Measurements from ENCODE around the gene PTAR1.

PTAR1 gene

DNA sequence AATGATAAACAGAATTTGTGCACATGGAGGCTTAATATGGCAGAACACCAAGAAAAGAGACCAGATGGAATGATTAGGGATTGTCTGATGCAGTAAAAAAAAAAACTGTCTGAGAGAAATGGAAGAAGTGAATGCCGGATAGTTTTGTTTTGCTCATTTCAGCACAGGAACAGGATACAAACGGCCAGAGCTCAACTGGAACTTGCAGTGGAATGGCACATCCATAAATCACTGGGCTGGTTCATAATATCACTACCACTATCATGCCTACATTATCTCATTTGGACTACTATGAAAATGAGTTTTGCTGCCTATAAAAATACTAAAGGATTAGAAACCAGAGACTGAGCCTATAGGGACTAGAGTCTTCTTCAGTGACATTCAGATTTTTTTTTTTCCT lies 9.7 kb downstream of the PTAR1 start:
- ATAC-seq: no peak

DNA sequence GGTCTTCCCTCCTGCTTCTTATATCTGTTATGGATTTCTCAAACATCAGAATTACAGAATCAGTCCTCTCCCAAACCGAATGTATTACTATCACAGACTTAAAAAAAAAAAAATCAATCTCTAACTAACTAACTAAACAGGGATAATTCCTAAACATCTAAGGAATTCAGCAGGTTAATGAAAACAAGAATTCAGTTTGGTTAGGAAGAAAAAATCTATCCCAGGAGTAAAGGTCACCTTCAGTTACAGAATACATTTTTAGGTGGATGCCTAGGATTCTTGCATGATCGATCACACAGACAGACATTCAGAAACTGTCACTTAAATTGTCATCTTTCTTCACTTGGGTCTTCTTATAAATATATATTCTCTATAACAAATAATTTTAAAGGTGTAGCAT lies 11.5 kb downstream of the PTAR1 start:
- no peak for ATAC-seq

DNA sequence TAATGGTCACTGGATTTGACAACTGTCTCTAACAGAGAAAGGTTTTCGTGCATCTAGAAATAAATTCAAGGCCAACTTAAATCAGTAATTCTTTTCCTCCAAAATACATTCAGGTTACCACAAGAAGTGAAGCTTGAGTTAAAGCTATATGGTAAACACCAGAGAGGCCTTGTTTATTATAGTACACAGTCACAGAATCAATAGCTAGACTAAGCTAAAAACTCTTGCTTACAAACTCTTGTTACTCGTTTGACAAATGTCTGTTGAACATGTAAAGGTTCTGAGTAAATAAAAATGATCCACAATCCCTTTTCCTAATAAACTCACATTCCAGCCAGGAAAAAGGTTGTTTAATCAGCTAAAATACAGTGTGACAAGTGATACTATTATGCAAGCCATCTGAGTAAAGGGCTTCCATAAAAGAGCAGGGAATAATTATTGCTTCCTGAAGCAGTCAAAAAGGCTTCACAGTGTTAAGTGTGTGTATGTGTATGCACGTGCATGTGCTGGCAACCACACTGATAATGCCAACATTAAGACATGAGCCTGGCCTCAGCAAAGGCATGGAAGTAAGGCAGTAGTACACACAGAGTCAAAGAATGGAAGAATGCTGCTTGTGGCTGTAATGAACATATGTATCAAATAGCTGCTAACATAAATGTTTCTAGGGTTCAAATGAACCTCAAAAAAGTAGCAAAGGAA lies 12.8 kb downstream of the PTAR1 start:
- ATAC-seq: no peak

DNA sequence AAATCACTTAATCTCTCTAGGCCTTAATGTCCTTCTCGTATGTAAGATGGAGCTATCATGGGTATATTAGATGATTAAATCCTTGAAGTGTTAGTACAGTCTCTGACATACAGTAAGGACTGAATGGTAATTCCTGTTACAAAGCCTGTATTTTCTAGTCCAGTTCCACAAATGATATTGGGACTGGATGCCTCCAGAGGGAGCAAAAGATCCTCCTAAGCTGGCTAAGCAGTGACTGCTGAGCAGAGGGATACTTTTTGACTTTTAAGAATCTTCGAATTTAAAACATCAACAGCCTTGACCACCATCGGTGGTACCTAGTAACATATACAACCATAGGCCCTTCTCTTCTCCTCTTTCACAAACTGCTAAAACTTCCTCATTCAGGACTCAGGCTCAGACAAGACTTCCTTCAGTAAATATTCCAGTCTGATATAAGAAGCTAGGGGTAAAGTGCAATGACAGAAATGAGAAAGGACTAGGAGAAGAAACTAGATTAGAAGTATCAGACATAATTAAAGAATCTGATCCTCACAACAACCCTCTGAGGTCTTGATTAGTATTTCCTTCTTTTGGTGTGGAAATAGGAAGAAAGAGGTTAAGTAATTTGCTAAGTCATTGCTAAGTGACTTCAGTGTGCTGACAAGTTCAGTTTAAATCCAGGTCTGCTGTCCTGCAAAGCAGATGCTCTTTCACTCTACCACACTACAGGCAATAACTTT lies 13.9 kb downstream of the PTAR1 start:
- no peak for ATAC-seq

DNA sequence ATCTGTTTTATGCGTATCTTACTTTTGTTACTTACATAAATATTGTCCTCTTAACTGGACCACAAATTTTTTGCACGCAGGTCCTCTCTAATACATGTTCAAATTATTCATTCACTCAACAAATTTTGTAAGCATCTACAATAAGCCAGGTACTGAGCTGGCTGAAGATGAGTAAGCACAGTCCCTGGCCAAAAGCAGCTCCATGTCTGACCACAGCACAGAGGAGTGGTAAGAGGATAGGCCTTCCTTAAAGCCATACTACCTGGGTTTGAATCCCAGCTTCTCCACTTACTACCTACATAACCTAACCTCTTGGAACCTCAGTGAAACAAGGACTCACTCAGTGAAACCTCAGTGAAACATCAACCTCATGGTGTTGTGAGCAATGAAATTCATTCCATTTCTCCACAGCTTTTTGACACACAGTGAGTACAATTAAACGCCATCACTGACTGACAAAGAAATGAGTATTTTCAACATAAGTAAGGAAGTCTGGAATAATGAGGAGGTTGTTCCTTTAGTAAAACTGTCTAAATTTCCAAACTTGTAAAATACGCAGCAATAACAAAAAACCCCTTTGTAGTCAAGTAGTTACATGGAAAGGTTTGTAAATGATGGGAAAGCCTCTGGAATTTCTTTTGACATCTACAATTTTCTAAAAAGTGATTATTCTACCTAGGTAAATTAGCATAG lies 15.0 kb downstream of the PTAR1 start:
- no peak for ATAC-seq

DNA sequence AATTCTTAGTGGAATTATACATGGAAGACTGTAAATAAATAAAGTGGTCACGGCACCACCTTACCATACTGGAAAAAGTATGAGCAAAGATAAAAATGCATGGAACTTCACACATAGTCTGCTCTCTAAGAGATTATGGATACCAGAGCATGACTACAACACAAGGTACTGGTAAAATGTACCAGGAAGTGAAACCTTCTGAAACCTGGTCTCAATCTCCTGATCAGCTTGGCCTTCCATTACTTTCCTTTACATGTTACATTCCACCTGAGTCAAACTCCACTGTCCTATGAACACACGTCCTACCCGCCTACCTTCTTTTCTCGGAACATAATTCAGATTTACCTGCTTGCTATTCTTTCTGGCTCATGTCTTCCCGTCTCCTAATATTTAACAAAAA lies 15.9 kb downstream of the PTAR1 start:
- ATAC-seq: no peak

DNA sequence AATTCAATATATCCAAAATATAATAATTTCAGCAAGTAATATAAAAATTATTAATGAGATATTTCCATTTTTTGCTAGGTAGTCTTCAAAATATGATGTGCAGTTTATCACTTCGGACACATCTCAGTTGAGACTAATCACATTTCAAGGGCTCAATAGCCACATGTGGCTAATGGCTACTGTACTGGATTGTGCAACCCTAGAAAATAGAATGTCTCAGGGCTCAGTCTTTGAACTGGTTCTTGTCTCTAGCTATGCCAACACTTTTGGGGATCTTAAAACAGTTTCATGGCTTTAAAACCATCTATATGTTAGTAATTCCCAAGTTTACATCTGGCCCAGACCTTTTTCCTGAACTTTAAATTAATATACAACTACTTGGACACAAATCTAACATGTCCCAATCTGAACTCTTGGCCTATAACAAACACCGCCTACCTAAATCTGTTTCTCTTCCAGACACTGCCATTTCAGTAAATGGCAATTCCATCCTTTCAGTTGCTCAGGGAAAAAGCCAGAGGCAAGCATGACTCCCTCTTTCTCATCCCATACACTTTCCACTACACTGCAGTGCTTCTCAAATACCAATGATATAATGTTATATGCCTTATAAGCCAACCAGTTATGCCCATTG lies 18.8 kb downstream of the PTAR1 start:
- no peak for ATAC-seq

DNA sequence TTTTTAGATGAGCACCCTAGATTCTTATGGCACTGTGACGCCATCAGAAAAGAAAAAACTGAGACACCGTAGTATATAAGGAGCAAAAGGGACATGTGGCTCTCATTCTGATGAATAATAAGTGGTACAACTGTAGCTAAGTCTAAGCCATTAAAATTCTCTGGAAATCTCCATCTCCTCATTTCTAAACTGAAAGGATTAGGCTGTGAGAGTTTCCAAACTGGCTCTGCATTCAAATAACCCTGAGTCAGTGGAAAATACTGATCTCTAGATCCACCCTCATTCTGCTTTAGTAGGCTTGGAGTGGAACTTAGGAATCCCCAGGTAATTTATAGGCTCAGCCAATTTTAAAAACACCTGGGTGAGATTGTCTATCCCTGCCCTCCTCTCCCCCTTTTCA lies 28.5 kb downstream of the PTAR1 start:
- ATAC-seq: no peak

DNA sequence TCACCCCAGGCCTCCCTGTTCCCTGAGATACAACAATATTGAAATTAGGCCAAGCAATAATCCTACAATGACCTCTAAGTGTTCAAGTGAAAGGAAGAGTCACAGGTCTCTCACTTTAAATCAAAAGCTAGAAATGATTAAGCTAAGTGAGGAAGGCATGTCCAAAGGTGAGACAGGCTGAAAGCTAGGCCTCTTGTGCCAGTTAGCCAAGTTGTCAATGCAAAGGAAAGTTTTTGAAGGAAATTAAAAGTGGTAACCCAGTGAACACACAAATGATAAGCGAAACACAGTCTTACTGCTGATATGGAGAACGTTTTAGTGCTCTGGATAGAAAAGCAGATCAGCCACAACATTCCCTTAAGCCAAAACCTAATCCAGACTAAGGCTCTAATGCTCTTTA lies 39.8 kb downstream of the PTAR1 start:
- ATAC-seq: no peak

DNA sequence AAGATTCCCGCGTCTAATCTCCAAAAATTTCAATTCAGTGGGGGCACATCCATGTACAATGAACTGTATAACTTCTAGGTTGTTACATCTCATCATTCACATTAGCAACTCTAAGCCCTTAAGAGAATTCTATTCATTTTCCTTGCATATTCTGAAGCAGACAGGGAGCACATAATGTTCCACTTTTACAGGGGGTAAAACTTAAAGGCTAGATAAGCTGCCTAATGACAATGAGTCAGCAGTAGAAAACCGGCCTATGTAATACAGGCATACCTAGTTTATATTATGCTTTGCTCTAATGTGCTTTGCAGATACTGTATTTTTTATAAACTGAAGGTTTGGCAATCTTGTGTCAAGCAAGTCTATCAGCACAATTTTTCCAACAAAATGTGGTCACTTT lies 40.4 kb downstream of the PTAR1 start:
- ATAC-seq: no peak

DNA sequence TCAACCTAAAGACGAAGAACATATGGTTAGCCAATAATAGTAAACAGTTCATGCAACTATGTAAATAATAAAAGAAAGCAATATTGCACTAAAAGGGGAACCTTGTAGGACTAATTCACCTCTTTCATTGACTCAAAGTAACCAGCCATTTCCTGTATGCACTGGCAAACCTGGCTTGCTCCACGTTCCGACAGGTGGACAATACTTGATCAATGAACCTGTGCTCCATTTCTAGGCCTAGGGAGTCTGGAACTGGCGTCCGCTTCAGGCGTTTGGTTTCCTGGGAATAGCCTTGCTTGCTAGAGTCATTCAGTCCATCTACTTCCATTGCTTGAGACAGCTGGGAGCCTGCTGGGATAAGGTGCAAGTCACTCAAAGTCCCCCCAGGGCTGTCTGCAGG lies 41.6 kb downstream of the PTAR1 start:
- ATAC-seq: no peak

DNA sequence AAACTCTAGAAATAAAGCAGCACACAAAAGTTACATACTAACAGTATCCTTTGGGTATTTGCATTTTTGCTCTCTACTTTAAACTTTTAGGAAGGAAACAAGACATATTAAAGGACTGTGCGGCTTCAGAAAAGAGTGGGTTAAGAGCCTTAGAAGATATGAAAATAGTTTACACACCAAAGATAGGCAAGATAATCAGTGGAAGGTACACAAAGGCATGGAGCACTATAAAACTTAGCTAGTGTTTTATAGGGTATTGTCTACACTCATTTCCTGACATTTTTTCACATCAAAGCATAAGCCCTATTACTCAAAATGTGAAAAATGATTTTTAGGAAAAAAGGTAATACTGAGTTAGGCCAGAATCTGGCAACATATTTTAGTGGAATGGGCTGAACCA lies 44.0 kb downstream of the PTAR1 start:
- no peak for ATAC-seq

DNA sequence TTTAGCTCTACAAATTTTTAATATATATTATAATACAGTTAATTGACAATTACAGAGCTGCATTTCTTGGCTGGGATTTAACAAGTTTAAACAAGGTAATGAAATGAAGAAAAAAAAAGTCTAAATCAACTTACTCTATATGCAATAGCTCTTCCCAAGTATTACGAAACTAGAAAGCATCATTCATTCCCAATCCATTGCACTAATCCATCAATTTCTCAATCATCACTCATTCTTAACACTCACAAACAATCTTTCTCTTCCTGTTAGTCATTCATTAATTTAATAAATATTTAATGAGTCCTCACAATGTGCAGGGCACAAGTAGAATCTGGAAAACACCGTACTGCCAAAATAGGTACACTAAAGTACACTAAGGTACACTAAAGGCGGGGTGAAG lies 44.7 kb downstream of the PTAR1 start:
- ATAC-seq: no peak

DNA sequence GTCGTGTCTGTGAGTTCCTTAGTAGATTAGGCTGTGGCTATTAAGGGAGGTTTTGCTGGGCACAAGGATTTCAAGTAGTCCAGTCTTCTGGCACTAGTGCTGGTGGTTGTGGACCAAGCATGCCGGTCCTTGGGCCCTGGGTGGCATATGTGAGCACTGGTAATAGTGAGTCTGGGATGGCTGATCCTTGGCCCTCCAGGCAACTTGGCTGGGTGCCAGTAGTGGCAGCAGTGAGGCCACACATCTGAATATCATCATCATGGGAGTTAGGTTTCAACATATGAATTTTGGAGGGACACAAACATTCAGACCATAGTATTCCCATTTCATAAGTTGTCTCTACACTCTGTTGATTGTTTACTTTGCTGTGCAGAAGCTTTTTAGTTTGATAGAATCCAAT lies 62.3 kb downstream of the PTAR1 start:
- ATAC-seq: no peak

DNA sequence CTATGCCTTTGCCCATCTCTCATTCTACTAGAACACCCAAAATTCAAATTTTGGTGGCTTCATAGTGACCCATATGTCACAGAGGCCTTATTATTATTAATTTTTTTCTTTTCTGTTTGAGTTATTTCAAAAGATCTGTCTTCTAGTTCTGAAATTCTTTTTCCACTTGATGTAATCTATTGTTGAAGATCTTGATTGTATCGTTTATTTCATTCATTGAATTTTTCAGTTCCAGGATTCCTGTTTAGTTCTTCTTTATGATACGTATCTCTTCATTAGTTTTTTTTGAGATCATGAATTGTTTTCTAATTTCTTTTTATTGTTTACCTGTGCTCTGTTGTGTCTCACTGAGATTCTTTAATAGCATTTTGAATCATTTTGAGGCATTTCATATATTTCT lies 63.0 kb downstream of the PTAR1 start:
- ATAC-seq: no peak

DNA sequence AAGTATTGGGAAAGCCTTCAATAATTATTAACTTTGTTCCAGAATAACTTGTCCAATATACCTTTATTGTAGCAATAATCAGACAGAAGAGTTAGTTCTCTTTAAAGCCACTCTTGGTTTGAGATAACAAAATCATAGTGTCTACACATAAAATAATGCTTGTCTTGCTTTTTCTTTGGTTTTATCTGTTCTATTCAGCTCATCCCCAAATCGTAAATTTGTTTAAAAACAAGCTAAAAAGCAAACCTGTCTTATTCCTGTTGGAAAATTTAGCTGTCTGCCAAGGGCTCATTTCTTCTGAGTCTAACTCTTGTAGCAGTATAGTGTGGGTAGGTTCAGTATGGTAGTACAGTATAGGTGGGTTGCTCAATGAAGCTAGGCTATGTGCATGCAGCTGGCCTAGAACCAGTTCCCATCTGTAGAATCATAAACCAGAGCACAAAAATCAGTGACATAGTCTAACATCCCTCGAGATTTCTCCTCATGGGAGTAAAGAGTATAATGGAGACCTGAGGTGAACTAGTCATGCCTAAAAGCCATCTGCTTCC lies 69.7 kb downstream of the PTAR1 start:
- ATAC-seq: no peak

DNA sequence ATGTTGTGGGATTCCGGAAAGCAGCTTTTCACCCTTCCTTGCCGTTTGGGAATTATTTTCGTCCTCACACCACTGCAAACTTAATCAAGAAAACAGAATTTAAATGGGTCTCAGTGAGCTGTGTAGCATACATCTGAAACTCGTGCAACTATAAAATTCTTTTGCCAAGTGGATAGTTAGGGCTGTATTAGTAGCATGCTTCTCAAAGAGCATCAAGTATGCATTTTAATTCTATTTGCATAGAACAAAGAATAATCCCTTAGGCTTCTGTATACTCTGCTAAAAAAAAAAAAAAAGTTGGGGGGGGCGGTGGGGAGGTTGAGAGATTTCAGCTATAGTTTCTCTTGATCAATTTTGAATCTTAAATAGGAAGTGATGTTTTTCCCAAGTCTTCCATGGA lies 75.9 kb downstream of the PTAR1 start:
- no peak for ATAC-seq

DNA sequence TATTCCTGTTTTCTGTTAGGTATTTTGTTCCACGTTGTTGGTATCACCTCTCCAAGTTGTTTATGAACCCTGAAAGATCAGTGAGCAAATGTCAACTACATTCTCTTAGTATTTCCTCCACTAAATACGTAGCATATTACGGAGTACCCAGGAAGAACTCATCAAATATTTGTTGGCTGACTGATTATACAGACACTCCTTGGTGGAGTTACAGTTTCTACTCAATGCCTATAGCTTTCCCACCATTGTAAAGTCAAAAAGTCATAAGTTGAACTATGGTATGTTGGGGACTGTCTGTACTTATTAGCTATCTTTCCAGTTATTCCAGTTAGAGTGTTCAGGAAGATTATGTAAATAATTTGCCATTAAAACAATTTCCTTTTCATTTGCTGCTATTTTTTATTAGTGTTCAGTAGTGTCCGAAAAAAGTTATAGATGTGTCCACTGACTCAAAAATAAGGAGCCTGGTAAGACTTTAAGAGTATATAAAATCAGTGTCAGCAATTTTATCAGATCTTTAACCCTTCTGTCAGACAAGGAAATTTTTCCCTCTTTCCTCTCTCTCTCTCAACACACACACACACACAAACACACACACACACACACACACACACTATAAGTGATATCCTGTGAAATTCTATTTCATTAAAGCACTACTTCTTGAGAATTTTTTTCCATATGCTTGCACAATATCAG lies 80.8 kb downstream of the PTAR1 start:
- ATAC-seq: no peak

DNA sequence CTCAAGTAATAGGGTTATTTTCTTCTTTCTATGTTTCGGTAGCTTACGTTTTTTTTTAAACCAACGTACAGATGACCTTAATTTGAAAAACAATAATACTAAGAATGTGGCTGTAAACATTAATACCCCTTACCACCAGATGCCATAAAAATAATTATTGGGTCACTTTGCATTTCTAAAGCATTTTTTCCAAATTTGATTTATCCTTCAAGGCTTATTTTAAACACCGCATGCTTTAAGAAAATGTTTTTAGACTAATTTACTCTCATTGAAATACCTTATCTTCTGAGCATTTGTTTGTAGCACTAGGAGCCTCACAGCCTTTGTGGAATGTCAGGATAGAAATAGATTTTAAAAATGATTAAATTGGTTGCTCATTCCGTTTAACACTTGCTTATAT lies 81.9 kb downstream of the PTAR1 start:
- no peak for ATAC-seq

DNA sequence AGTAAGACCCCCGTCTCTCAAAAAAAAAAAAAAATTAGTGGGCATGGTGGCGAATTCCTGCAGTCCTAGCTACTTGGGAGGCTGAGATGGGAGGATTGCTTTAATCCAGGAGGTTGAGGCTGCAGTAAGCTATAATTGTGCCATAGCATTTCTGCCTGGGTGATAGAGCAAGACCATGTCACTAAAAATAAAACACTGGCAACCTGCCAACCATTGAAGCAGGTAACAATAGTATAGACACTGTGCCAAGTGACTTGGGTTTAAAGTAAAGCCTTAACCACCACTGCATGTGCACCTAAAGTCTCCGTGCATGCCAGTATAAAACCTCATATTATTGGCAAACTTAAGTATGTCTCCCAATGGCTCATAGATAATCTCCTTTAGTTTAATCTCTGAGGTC lies 84.2 kb downstream of the PTAR1 start:
- ATAC-seq: no peak

DNA sequence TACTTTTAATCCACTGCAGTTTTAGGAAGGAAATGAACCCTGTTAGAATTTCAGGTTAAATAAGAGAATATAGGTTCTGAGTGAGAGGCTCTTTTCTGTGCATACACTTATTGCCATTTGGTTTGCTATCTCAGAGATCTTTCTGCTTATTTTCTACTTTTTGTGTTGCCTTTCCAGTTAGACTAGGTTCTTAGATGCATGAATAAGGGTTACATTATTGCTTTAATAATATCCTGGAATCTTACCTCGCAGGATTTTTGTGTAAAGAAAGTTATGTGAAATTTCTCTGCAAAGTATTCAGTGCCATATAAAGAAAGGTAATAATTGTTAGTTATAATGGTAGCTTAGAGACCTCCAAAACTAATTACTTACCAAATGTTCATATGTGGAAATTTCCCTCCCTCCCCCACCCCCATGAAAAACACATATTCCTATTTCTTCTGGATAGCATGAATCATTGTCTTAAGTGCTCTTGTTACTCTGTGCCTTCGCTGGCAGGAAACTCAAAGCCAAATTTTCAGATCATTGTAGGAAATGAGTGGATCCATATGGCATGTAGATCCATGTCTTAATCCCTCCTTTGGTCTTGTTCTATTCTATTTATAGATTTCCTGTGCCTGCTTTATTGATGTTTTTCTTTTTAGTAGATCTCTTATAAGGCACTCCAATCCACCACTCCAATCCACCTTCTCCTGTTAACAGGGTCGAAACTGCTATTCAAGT lies 84.9 kb downstream of the PTAR1 start:
- no peak for ATAC-seq

DNA sequence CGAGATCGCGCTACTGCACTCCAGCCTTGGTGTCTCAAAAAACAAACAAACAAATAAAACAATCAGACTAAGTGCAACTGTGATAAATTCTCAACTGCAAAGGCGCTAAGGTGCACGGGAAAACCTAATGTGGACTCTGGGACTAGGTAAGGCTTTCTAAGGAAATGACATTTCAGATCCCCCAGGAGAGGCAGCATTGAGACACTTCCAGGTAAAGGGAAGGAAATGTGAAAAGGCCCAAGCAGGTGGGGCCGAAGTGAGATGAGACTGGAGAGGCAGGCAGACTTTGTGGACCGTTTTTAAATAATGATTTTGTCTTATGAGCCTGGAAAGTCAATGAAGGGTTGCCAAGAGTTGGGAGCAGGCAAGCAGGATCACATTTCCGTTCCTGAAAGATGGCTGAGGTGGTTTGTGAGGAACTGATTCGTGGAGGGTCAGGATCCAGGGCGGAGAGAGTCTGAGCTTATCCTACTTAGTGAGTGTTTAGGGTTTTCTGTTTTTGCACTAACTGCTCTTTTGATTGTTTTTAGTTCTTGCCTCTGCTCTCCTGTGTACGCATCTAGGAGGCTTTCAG lies 85.6 kb downstream of the PTAR1 start:
- ATAC-seq: no peak
